H1 (cell line): ENCODE results near the gene RCSD1. TPM values are rescaled to one million over a fixed set of nuclear protein-coding genes. Genes with fewer than 3 reads are reported as not detected.

ENCODE experiments used
- CTCF ChIA-PET: fragments of 300-600 bp; sonication (Branson Sonifier 250); formaldehyde crosslinking; loops from one replicate; lab custom pipeline; 2021; ENCODE audit not compliant: partially characterized antibody; lab: Charles Lee
- POLR2A ChIA-PET: fragments of 300-600 bp; sonication (Branson Sonifier 250); formaldehyde crosslinking; loops from one replicate; lab custom pipeline; 2021; ENCODE audit warnings: inconsistent platforms; ENCODE audit not compliant: partially characterized antibody; lab: Charles Lee
- DNase-seq, 2 experiments: peaks; one replicate each; pipeline versions ENCODE4 v3.0.0 to v3.0.0-alpha.2; 2010 to 2022; ENCODE audit warnings: low spot score in 2 of 2, low read depth in 1 of 2, mixed read lengths in 1 of 2
- FAIRE-seq: peaks from 2 replicates; lab custom pipeline; 2011; peaks lifted over from hg19 to GRCh38; lab: Jason Lieb, UNC
- H2AFZ ChIP-seq: 2 replicates; pipeline ENCODE4 v1.8.1; 2012; ENCODE audit warnings: low read length, inconsistent platforms
- H2AK5ac ChIP-seq: 2 replicates; pipeline ENCODE4 v1.6.1; 2013; ENCODE audit warnings: low read depth, low read length
- H2BK120ac ChIP-seq: replicated peaks from 2 replicates; pipeline ENCODE3; 2013; ENCODE audit warnings: low read depth, low read length, inconsistent platforms
- H2BK12ac ChIP-seq: 2 replicates; pipeline ENCODE4 v1.6.1; 2013; ENCODE audit warnings: low read depth, low read length
- H2BK15ac ChIP-seq: 2 replicates; pipeline ENCODE4 v1.6.1; 2013; ENCODE audit warnings: low read length
- H2BK20ac ChIP-seq: 2 replicates; pipeline ENCODE4 v1.6.1; 2013; ENCODE audit warnings: low read length
- H2BK5ac ChIP-seq: 2 replicates; pipeline ENCODE4 v1.6.1; 2013; ENCODE audit warnings: low read depth, low read length
- H3K14ac ChIP-seq: 2 replicates; pipeline ENCODE4 v1.6.1; 2013; ENCODE audit warnings: inconsistent platforms; ENCODE audit not compliant: insufficient read length
- H3K18ac ChIP-seq: 2 replicates; pipeline ENCODE4 v1.6.1; 2013; ENCODE audit warnings: low read length; ENCODE audit errors: extremely low read depth
- H3K23ac ChIP-seq: 2 replicates; pipeline ENCODE4 v1.6.1; 2013; ENCODE audit warnings: inconsistent platforms; ENCODE audit not compliant: insufficient read length
- H3K23me2 ChIP-seq: 2 replicates; pipeline ENCODE4 v1.6.1; 2013; ENCODE audit warnings: low read depth, low read length
- H3K27ac ChIP-seq: 2 replicates; pipeline ENCODE4 v1.6.1; 2011; ENCODE audit warnings: low read depth, low read length, inconsistent platforms
- H3K27me3 ChIP-seq, 4 experiments: replicated peaks in 1 of 4; 1 replicate in 1 of 4; 2 replicates in 3 of 4; pipeline versions ENCODE4 v1.6.1 to v1.8.1; 2011 to 2013; ENCODE audit warnings: low read length in 3 of 4, mild to moderate bottlenecking in 3 of 4, inconsistent platforms in 2 of 4, mixed read lengths in 2 of 4, moderate library complexity in 1 of 4; ENCODE audit not compliant: control insufficient read depth in 3 of 4, insufficient read depth in 3 of 4; ENCODE audit errors: extremely low read depth in 1 of 4
- H3K36me3 ChIP-seq, 4 experiments: 2 replicates each; pipeline versions ENCODE4 v1.6.1 to v1.8.1; 2011 to 2013; ENCODE audit warnings: mild to moderate bottlenecking in 4 of 4, low read length in 3 of 4, moderate library complexity in 2 of 4, control low read depth in 1 of 4, inconsistent platforms in 1 of 4; ENCODE audit not compliant: insufficient read depth in 4 of 4, control insufficient read depth in 2 of 4
- H3K4ac ChIP-seq: replicated peaks from 2 replicates; pipeline ENCODE3; 2013; ENCODE audit warnings: low read length, low read depth, mixed read lengths, inconsistent platforms; ENCODE audit not compliant: insufficient read length
- H3K4me1 ChIP-seq, 4 experiments: replicated peaks in 1 of 4; 1 replicate in 1 of 4; 2 replicates in 3 of 4; pipeline versions ENCODE4 v1.6.1 to v1.8.1; 2011 to 2013; ENCODE audit warnings: low read length in 3 of 4, inconsistent platforms in 2 of 4, mixed read lengths in 1 of 4; ENCODE audit not compliant: insufficient read depth in 4 of 4, control insufficient read depth in 3 of 4
- H3K4me2 ChIP-seq, 2 experiments: 2 replicates each; pipeline versions ENCODE4 v1.6.1 to v1.8.1; 2011 to 2013; ENCODE audit warnings: low read depth in 2 of 2, low read length in 2 of 2, control low read depth in 1 of 2, inconsistent platforms in 1 of 2, mild to moderate bottlenecking in 1 of 2; ENCODE audit not compliant: insufficient read depth in 1 of 2
- H3K4me3 ChIP-seq, 4 experiments: fragments of 200-600, 300-600 bp in 1 of 4; sonication (generic), shearing (Covaris generic), sonication (Bioruptor Twin) in 1 of 4; 2 replicates each; pipeline versions ENCODE4 v1.5.1 to v1.8.1; 2011 to 2016; ENCODE audit warnings: low read length in 4 of 4, low read depth in 3 of 4, control low read depth in 2 of 4, inconsistent platforms in 2 of 4, mild to moderate bottlenecking in 2 of 4, mixed read lengths in 1 of 4, moderate library complexity in 1 of 4; ENCODE audit not compliant: insufficient read depth in 2 of 4; ENCODE audit errors: extremely low read depth in 1 of 4
- H3K56ac ChIP-seq: replicated peaks from 2 replicates; pipeline ENCODE3; 2013; ENCODE audit warnings: low read depth, mild to moderate bottlenecking, mixed read lengths, low read length, inconsistent platforms; ENCODE audit not compliant: insufficient read length
- H3K79me1 ChIP-seq: 2 replicates; pipeline ENCODE4 v1.6.1; 2013; ENCODE audit warnings: low read depth, low read length, control low read depth
- H3K79me2 ChIP-seq, 2 experiments: 2 replicates each; pipeline versions ENCODE4 v1.6.1 to v1.8.1; 2012 to 2013; ENCODE audit warnings: low read length in 2 of 2, mild to moderate bottlenecking in 2 of 2, inconsistent platforms in 1 of 2; ENCODE audit not compliant: insufficient read depth in 2 of 2, control insufficient read depth in 1 of 2
- H3K9ac ChIP-seq, 4 experiments: replicated peaks in 1 of 4; 1 replicate in 1 of 4; 2 replicates in 3 of 4; pipeline versions ENCODE4 v1.6.1 to v1.8.1; 2011 to 2013; ENCODE audit warnings: low read depth in 3 of 4, low read length in 3 of 4, control low read depth in 2 of 4, mild to moderate bottlenecking in 2 of 4, moderate library complexity in 2 of 4, inconsistent platforms in 1 of 4; ENCODE audit errors: extremely low read depth in 1 of 4
- H3K9me3 ChIP-seq, 2 experiments: 2 replicates each; pipeline versions ENCODE4 v1.6.1 to v1.8.1; 2012 to 2013; ENCODE audit warnings: mild to moderate bottlenecking in 2 of 2, moderate library complexity in 2 of 2, control low read depth in 1 of 2, inconsistent platforms in 1 of 2, low read depth in 1 of 2, low read length in 1 of 2, mixed read lengths in 1 of 2; ENCODE audit not compliant: insufficient read depth in 2 of 2
- H4K20me1 ChIP-seq, 2 experiments: replicated peaks in 1 of 2; 2 replicates each; pipeline versions ENCODE3 to v1.8.1; 2011 to 2013; ENCODE audit warnings: inconsistent platforms in 2 of 2, low read length in 2 of 2, mild to moderate bottlenecking in 1 of 2; ENCODE audit not compliant: insufficient read depth in 2 of 2, control insufficient read depth in 1 of 2
- H4K5ac ChIP-seq: 2 replicates; pipeline ENCODE4 v1.6.1; 2013; ENCODE audit warnings: low read length, low read depth, mixed read lengths, inconsistent platforms; ENCODE audit not compliant: insufficient read length
- H4K8ac ChIP-seq: 2 replicates; pipeline ENCODE4 v1.8.0; 2013; ENCODE audit warnings: mild to moderate bottlenecking, moderate library complexity, low read length, inconsistent platforms; ENCODE audit not compliant: insufficient read depth; ENCODE audit errors: extremely low read depth
- H4K91ac ChIP-seq: replicated peaks from 2 replicates; pipeline ENCODE3; 2013; ENCODE audit warnings: low read length, mixed read lengths, inconsistent platforms; ENCODE audit not compliant: insufficient read length
- HDAC2 ChIP-seq, 2 experiments: fragments of 300-600 bp in 1 of 2; sonication (generic) in 1 of 2; IDR thresholded peaks; 2 replicates each; pipeline ENCODE4 v1.6.1; 2011 to 2012; ENCODE audit warnings: low read depth in 2 of 2, low read length in 2 of 2, mild to moderate bottlenecking in 2 of 2, moderate library complexity in 2 of 2, borderline replicate concordance in 1 of 2, inconsistent platforms in 1 of 2
- HDAC6 ChIP-seq: IDR thresholded peaks from one replicate; pipeline ENCODE4 v1.7.1; 2012; ENCODE audit warnings: low read depth, mild to moderate bottlenecking, inconsistent platforms, low read length, moderate library complexity
- RFX5 ChIP-seq: IDR thresholded peaks from 2 replicates; pipeline ENCODE4 v1.6.1; 2011; ENCODE audit warnings: low read depth, low read length, improper control_type of control experiment, borderline replicate concordance
- TBP ChIP-seq: IDR thresholded peaks from 2 replicates; pipeline ENCODE4 v1.6.1; 2011; ENCODE audit warnings: low read depth, low read length, improper control_type of control experiment
- polyA plus RNA-seq, 7 experiments: library from polyadenylated mRNA; depleted of rRNA in 3 of 7; stranded (reverse) in 5 of 7; unstranded in 2 of 7; fragments of >200 nt in 5 of 7; fragments of 200-250 nt in 2 of 7; gene quantifications; 1 replicate in 5 of 7; 2 replicates in 1 of 7; 4 replicates in 1 of 7; pipeline versions ENCODE4 v1.2.1 to v1.2.3, GENCODE V29; 2011 to 2013; ENCODE audit warnings: missing spikeins in 2 of 7, mixed read lengths in 2 of 7
- total RNA-seq: library from RNA; stranded (reverse); fragmentation: NEBNext Ultra II Directional; extraction: Animal tissue kit (Norgen Biotek cat#: 25700); gene quantifications from 2 replicates; pipeline ENCODE4 v1.2.1, GENCODE V29; 2021

Gene RCSD1
- total and polyA plus RNA-seq, 2 of the 8 experiments (the other 6 are each of a cell fraction or from before 2014, with no cell fraction given): 0.47 to 0.69 TPM

GRCh38 chr1:167592475-167592874 is 37.6 kb upstream of the RCSD1 start:
- CTCF ChIA-PET: interaction anchor here (0.6 kb wide), 1 partner anchor 10 kb away, joined by 3 read pairs; no protein-coding TSS in a partner anchor
- no peak for FAIRE-seq
- POLR2A ChIA-PET: no interaction called here

More at GRCh38 chr1:167592475-167592874, 37.6 kb upstream of the RCSD1 start:
- no peak overlapping the region for H3K27ac ChIP-seq
- H4K8ac ChIP-seq: no peak overlapping the region
- no peak overlapping the region for H2AFZ ChIP-seq
- no peak overlapping the region for H3K4me3 ChIP-seq
- DNase-seq: no peak
- no peak overlapping the region for H3K9ac ChIP-seq
- H4K20me1 ChIP-seq: no peaks in the 10 kb centered on the region
- H3K4me2 ChIP-seq: no peak overlapping the region
- no peaks in the 10 kb centered on the region for H3K79me2 ChIP-seq
- H3K36me3 ChIP-seq: no peaks in the 10 kb centered on the region
- H2BK12ac ChIP-seq: no peak overlapping the region
- H3K27me3 ChIP-seq: no peaks in the 10 kb centered on the region
- H2AK5ac ChIP-seq: no peak overlapping the region
- H3K23ac ChIP-seq: no peak overlapping the region
- no peak overlapping the region for H3K56ac ChIP-seq
- no peaks in the 10 kb centered on the region for H3K79me1 ChIP-seq
- no peaks in the 10 kb centered on the region for H3K23me2 ChIP-seq
- TF ChIP-seq RFX5 (no peak), HDAC6 (no peak), HDAC2 (IDR thresholded peaks at IDR 0.05; ENCODE audit: borderline replicate concordance in 1 of 2, low read depth in 2 of 2, low read length in 2 of 2) (no peak), TBP (no peak)
- no peak overlapping the region for H4K5ac ChIP-seq
- no peak overlapping the region for H4K91ac ChIP-seq
- no peaks in the 10 kb centered on the region for H3K9me3 ChIP-seq
- H3K4ac ChIP-seq: no peak overlapping the region
- H2BK15ac ChIP-seq: no peak overlapping the region
- no peak overlapping the region for H3K14ac ChIP-seq
- no peak overlapping the region for H3K18ac ChIP-seq
- no peak overlapping the region for H2BK120ac ChIP-seq
- H2BK20ac ChIP-seq: no peak overlapping the region
- no peaks in the 10 kb centered on the region for H3K4me1 ChIP-seq
- no peak overlapping the region for H2BK5ac ChIP-seq
